HepG2 (cell line): ENCODE data around the gene UCK2. TPM values are rescaled to one million over a fixed set of nuclear protein-coding genes. Genes with fewer than 3 reads are reported as not detected.

Source experiments
- ATAC-seq: fragments of 200-7000 bp; cut with Tn5 transposase; 3 replicates; pipeline ENCODE4 v1.9.1; 2020; ENCODE audit warnings: mild to moderate bottlenecking, moderate library complexity
- BruUV-seq: library from RNA; stranded (reverse); fragments of 400-500 nt; replicated peaks from 2 replicates; lab custom pipeline; 2021; lab: Mats Ljungman, UMichigan
- CTCF ChIA-PET: fragments of 300-600 bp; formaldehyde crosslinking; extraction: SDS; loops from one replicate; lab custom pipeline; 2021; ENCODE audit warnings: low total read pairs, inconsistent platforms, low intra/inter-chr PET ratio; lab: Yijun Ruan, JAX
- POLR2A ChIA-PET: fragments of 350-600 bp; sonication (Branson Sonifier 250); formaldehyde crosslinking; loops from one replicate; lab custom pipeline; 2020; ENCODE audit warnings: antibody characterized with exemption, inconsistent platforms; lab: Yijun Ruan, JAX
- DNase-seq: peaks from one replicate; pipeline ENCODE4 v3.0.0-alpha.2; 2015; ENCODE audit warnings: low spot score
- FAIRE-seq: peaks from 3 replicates; lab custom pipeline; 2011; peaks lifted over from hg19 to GRCh38; lab: Jason Lieb, UNC
- H2AFZ ChIP-seq: one replicate; pipeline ENCODE4 v1.6.1; 2011; ENCODE audit warnings: low read length, inconsistent platforms
- H3K27ac ChIP-seq: fragments of 300-600 bp; 3 replicates; pipeline ENCODE4 v1.8.0; 2011; ENCODE audit warnings: mixed run types, mild to moderate bottlenecking, mixed read lengths, low read length, inconsistent platforms; ENCODE audit not compliant: insufficient read depth; ENCODE audit errors: extremely low read length
- H3K27me3 ChIP-seq, 2 experiments: fragments of 200-600 bp in 1 of 2; 2 replicates in 1 of 2; 3 replicates in 1 of 2; pipeline versions ENCODE4 v1.6.0 to v1.8.0; 2011; ENCODE audit warnings: low read length in 2 of 2, mild to moderate bottlenecking in 2 of 2, moderate library complexity in 2 of 2, inconsistent platforms in 1 of 2; ENCODE audit not compliant: insufficient read depth in 2 of 2, control insufficient read depth in 1 of 2
- H3K36me3 ChIP-seq, 2 experiments: fragments of 200-600 bp in 1 of 2; replicated peaks in 1 of 2; 2 replicates in 1 of 2; 3 replicates in 1 of 2; pipeline versions ENCODE4 v1.5.1 to v1.8.0; 2011; ENCODE audit warnings: low read length in 2 of 2, inconsistent platforms in 1 of 2; ENCODE audit not compliant: insufficient read depth in 2 of 2, control insufficient read depth in 1 of 2
- H3K4me1 ChIP-seq: 2 replicates; pipeline ENCODE4 v1.5.1; 2012; ENCODE audit warnings: low read length, inconsistent platforms; ENCODE audit not compliant: insufficient read depth
- H3K4me2 ChIP-seq: 2 replicates; pipeline ENCODE4 v1.6.0; 2011; ENCODE audit warnings: low read depth, low read length, inconsistent platforms
- H3K4me3 ChIP-seq, 3 experiments: fragments of 200-600 bp in 1 of 3; sonication (generic), shearing (Covaris generic) in 1 of 3; replicated peaks in 1 of 3; 2 replicates each; pipeline ENCODE4 v1.5.1; 2011 to 2016; ENCODE audit warnings: low read length in 3 of 3, inconsistent platforms in 2 of 3, low read depth in 2 of 3, mild to moderate bottlenecking in 2 of 3, control low read depth in 1 of 3, mixed read lengths in 1 of 3; ENCODE audit not compliant: insufficient read depth in 1 of 3
- H3K79me2 ChIP-seq: one replicate; pipeline ENCODE4 v1.6.1; 2011; ENCODE audit warnings: low read length, inconsistent platforms; ENCODE audit not compliant: insufficient read depth
- H3K9ac ChIP-seq: 2 replicates; pipeline ENCODE4 v1.6.0; 2011; ENCODE audit warnings: mild to moderate bottlenecking, low read depth, low read length, inconsistent platforms; ENCODE audit not compliant: insufficient read depth
- H3K9me3 ChIP-seq: 2 replicates; pipeline ENCODE4 v1.5.1; 2012; ENCODE audit warnings: mild to moderate bottlenecking, low read length
- H4K20me1 ChIP-seq: 2 replicates; pipeline ENCODE4 v1.6.0; 2011; ENCODE audit warnings: inconsistent platforms, mild to moderate bottlenecking, low read length, moderate library complexity; ENCODE audit not compliant: insufficient read depth
- BORCS8-MEF2B ChIP-seq: sonication (generic); formaldehyde crosslinking; IDR thresholded peaks from 2 replicates; pipeline ENCODE4 v1.8.0; 2022; ENCODE audit warnings: mild to moderate bottlenecking, missing genetic modification reagents
- CC2D1A ChIP-seq: sonication (generic); formaldehyde crosslinking; IDR thresholded peaks from 2 replicates; pipeline ENCODE4 v1.8.1; 2023; ENCODE audit warnings: mild to moderate bottlenecking, missing genetic modification reagents
- CREM ChIP-seq, 2 experiments: sonication (generic) in 1 of 2; formaldehyde crosslinking in 1 of 2; IDR thresholded peaks; 2 replicates each; pipeline versions ENCODE4 v1.4.0 to v1.6.1; 2016 to 2020; ENCODE audit warnings: antibody characterized with exemption in 1 of 2, mild to moderate bottlenecking in 1 of 2, missing genetic modification reagents in 1 of 2
- FOXO1 ChIP-seq: sonication (generic); formaldehyde crosslinking; IDR thresholded peaks from 2 replicates; pipeline ENCODE4 v1.4.0; 2020; ENCODE audit warnings: missing genetic modification reagents
- KLF16 ChIP-seq, 2 experiments: sonication (generic) in 1 of 2; formaldehyde crosslinking in 1 of 2; IDR thresholded peaks; 2 replicates each; pipeline versions ENCODE4 v1.6.1 to v1.8.0; 2016 to 2023; ENCODE audit warnings: missing genetic modification reagents in 2 of 2, missing compliant biosample characterization in 1 of 2
- NKX3-1 ChIP-seq: sonication (generic); formaldehyde crosslinking; IDR thresholded peaks from 2 replicates; pipeline ENCODE4 v1.5.0; 2020; ENCODE audit warnings: missing genetic modification reagents
- POLR2AphosphoS5 ChIP-seq: IDR thresholded peaks from 2 replicates; pipeline ENCODE4 v1.6.1; 2012; ENCODE audit warnings: low read depth, low read length
- RCOR2 ChIP-seq: IDR thresholded peaks from 2 replicates; pipeline ENCODE4 v1.6.1; 2016; ENCODE audit warnings: missing biosample characterization, missing genetic modification reagents
- SAFB2 ChIP-seq: sonication (generic); formaldehyde crosslinking; IDR thresholded peaks from 2 replicates; pipeline ENCODE4 v1.5.1; 2020; ENCODE audit warnings: missing genetic modification reagents, low read depth, mild to moderate bottlenecking, borderline replicate concordance
- ZNF121 ChIP-seq: sonication (generic); formaldehyde crosslinking; IDR thresholded peaks from 2 replicates; pipeline ENCODE4 v1.5.0; 2020; ENCODE audit warnings: mild to moderate bottlenecking, missing genetic modification reagents
- ZNF292 ChIP-seq: sonication (generic); formaldehyde crosslinking; IDR thresholded peaks from 2 replicates; pipeline ENCODE4 v1.8.1; 2022; ENCODE audit warnings: mild to moderate bottlenecking, low read depth, missing genetic modification reagents, borderline replicate concordance
- ZNF335 ChIP-seq: sonication (generic); formaldehyde crosslinking; IDR thresholded peaks from 2 replicates; pipeline ENCODE4 v1.4.0; 2020; ENCODE audit warnings: missing genetic modification reagents
- WGBS: methylation state at CpG from one replicate; pipeline ENCODE4 v1.1.6; 2017; ENCODE audit warnings: low lambda C conversion rate; 5-methylcytosine and 5-hydroxymethylcytosine counted together
- in situ Hi-C: cut with HindIII; loops from 2 replicates; pipeline ENCODE4 v1.10.0; 2017; ENCODE audit warnings: low pct_unique_long_range_greater_than_20kb; ENCODE audit not compliant: extremely low pct_ligation_motif_present
- intact Hi-C: fragments of 100-400 bp; cut with micrococcal nuclease; formaldehyde crosslinking; loops from one replicate; pipeline ENCODE4 v1.10.0; 2022; ENCODE audit not compliant: unreplicated experiment
- polyA plus RNA-seq, 8 experiments: library from polyadenylated mRNA; depleted of rRNA in 3 of 8; stranded (reverse) in 7 of 8; unstranded in 1 of 8; fragments of >200 nt; fragmentation: Illumina TruSeq in 4 of 8; extraction: Trizol in 4 of 8; gene quantifications; 2 replicates each; pipeline versions ENCODE4 v1.2.1 to v1.2.3, GENCODE V29; 2011 to 2016; ENCODE audit warnings: low read depth in 4 of 8, missing spikeins in 1 of 8, mixed read lengths in 1 of 8; ENCODE audit not compliant: insufficient read depth in 1 of 8
- total RNA-seq, 5 experiments: library from RNA; depleted of rRNA; stranded (reverse); fragments of >200 nt; fragmentation: Illumina TruSeq; extraction: Trizol; gene quantifications; 2 replicates each; pipeline ENCODE4 v1.2.3, GENCODE V29; 2016; ENCODE audit warnings: low read depth in 1 of 5
- TF ChIP-seq, protein P1 (sequence below): sonication (generic); formaldehyde crosslinking; IDR thresholded peaks from 2 replicates; pipeline ENCODE4 v1.4.0; 2020; ENCODE audit warnings: mild to moderate bottlenecking, missing genetic modification reagents
- TF ChIP-seq, protein P2 (sequence below): sonication (generic); formaldehyde crosslinking; IDR thresholded peaks from 2 replicates; pipeline ENCODE4 v1.8.1; 2023; ENCODE audit warnings: missing genetic modification reagents, inconsistent platforms, borderline replicate concordance
- TF ChIP-seq, protein P3 (sequence below): sonication (generic); formaldehyde crosslinking; IDR thresholded peaks from 2 replicates; pipeline ENCODE4 v1.4.0; 2020; ENCODE audit warnings: mild to moderate bottlenecking, low read depth, missing genetic modification reagents

The UCK2 gene
- total and polyA plus RNA-seq, 2 of the 13 experiments (the other 11 are each of a cell fraction or from before 2014, with no cell fraction given): 64.3 to 78.0 TPM

DNA sequence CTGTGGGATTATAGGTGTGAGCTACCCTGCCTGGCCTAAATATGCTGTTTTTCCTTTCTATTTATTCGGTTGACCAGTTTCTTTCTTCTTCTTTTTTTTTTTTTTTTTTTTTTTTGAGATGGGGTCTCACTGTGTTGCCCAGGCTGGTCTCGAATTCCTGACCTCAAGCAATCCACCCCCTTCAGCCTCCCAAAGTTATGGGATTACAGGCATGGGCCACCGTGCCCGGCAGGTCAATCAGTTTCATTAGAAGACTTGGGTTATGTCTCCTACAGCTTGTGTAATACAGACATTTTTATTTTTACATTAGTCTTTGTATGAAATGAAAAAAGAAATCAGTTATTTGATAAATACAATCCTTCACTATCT lies 61.1 kb downstream of the UCK2 start:
- H3K4me3 ChIP-seq: no peak overlapping the region
- POLR2A ChIA-PET: no interaction called here
- ATAC-seq (no peak), FAIRE-seq (no peak), DNase-seq (no peak)
- in situ Hi-C loops (no loop called here), intact Hi-C loops (no loop called here)
- H2AFZ ChIP-seq: no peak overlapping the region
- H3K27me3 ChIP-seq: no peaks in the 10 kb centered on the region
- no TSS peak for BruUV-seq
- WGBS: 100% methylated on average over 4 of the region's 4 CpGs
- H4K20me1 ChIP-seq: no peaks in the 10 kb centered on the region; the same call in 1 of the 2 replicates
- H3K9me3 ChIP-seq: no peaks in the 10 kb centered on the region
- H3K79me2 ChIP-seq: peaks cover 58% of the 10 kb centered on the region
- H3K4me1 ChIP-seq: peaks cover 49% of the 10 kb centered on the region
- H3K27ac ChIP-seq: no peak overlapping the region
- CTCF ChIA-PET: no interaction called here
- H3K9ac ChIP-seq: no peak overlapping the region
- H3K4me2 ChIP-seq: no peak overlapping the region
- TF ChIP-seq ZNF121 (peak; percentile 78), BORCS8-MEF2B (CRISPR knock-in tag) (no peak)
- H3K36me3 ChIP-seq: peaks cover 24 to 36% of the 10 kb centered on the region in 2 experiments

DNA sequence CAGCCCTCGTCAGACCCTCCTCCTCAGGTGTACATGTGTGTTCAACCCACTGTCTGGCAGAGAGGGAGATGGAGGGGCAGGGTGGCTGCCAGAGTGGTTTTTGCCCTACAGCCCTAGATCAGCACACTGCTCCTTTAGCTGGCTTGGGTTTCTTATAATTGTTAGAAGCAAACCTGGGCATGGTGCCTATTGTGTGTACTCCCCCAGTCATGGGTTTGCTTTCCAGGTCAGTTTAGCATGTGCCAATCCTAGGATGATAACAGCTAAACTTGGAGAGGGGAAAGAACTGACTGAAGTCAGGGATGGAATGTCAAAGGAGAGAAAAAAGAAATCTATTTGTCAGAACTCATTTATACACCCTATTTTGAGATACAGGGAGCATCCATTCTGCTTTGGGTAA lies 63.3 kb downstream of the UCK2 start:
- no CpG with 5 or more reads among the region's 1 CpG for WGBS
- CTCF ChIA-PET: no interaction called here
- Histone ChIP-seq H3K4me2 (no peak overlapping the region), H3K79me2 (peaks cover 46% of the 10 kb centered on the region), H3K27ac (no peak overlapping the region), H3K9me3 (no peaks in the 10 kb centered on the region), H3K36me3 (peaks cover 36 to 56% of the 10 kb centered on the region in 2 experiments), H3K27me3 (no peaks in the 10 kb centered on the region), H3K4me3 (no peak overlapping the region), H3K4me1 (peaks cover 28% of the 10 kb centered on the region), H2AFZ (no peak overlapping the region), H3K9ac (no peak overlapping the region), H4K20me1 (no peaks in the 10 kb centered on the region)
- ATAC-seq (no peak), DNase-seq (no peak), FAIRE-seq (no peak)
- POLR2A ChIA-PET: no interaction called here
- in situ Hi-C loops (no loop called here), intact Hi-C loops (no loop called here)
- BruUV-seq: no TSS peak
- TF ChIP-seq FOXO1 (CRISPR knock-in tag) (no peak), ZNF335 (CRISPR knock-in tag) (no peak), ZNF292 (CRISPR knock-in tag) (no peak), RCOR2 (CRISPR knock-in tag) (no peak), NKX3-1 (CRISPR knock-in tag) (no peak), ZNF121 (no peak), SAFB2 (CRISPR knock-in tag) (no peak), POLR2AphosphoS5 (no peak), CC2D1A (CRISPR knock-in tag) (no peak), KLF16 (CRISPR knock-in tag; IDR thresholded peaks at IDR 0.05) (no peak), CREM (IDR thresholded peaks at IDR 0.05) (no peak), CREM (CRISPR knock-in tag; IDR thresholded peaks at IDR 0.05) (no peak)
- TF ChIP-seq, protein P1, sequence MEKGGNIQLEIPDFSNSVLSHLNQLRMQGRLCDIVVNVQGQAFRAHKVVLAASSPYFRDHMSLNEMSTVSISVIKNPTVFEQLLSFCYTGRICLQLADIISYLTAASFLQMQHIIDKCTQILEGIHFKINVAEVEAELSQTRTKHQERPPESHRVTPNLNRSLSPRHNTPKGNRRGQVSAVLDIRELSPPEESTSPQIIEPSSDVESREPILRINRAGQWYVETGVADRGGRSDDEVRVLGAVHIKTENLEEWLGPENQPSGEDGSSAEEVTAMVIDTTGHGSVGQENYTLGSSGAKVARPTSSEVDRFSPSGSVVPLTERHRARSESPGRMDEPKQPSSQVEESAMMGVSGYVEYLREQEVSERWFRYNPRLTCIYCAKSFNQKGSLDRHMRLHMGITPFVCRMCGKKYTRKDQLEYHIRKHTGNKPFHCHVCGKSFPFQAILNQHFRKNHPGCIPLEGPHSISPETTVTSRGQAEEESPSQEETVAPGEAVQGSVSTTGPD: no peak
- TF ChIP-seq, protein P2, sequence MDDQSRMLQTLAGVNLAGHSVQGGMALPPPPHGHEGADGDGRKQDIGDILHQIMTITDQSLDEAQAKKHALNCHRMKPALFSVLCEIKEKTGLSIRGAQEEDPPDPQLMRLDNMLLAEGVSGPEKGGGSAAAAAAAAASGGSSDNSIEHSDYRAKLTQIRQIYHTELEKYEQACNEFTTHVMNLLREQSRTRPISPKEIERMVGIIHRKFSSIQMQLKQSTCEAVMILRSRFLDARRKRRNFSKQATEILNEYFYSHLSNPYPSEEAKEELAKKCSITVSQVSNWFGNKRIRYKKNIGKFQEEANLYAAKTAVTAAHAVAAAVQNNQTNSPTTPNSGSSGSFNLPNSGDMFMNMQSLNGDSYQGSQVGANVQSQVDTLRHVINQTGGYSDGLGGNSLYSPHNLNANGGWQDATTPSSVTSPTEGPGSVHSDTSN (CRISPR knock-in tag): no peak
- TF ChIP-seq, protein P3, sequence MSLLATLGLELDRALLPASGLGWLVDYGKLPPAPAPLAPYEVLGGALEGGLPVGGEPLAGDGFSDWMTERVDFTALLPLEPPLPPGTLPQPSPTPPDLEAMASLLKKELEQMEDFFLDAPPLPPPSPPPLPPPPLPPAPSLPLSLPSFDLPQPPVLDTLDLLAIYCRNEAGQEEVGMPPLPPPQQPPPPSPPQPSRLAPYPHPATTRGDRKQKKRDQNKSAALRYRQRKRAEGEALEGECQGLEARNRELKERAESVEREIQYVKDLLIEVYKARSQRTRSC: no peak
